Measurements from ENCODE around the gene MIS18BP1. TPM values are rescaled to one million over a fixed set of nuclear protein-coding genes. Genes with fewer than 3 reads are reported as not detected.

Gene MIS18BP1
- total and polyA plus RNA-seq, 9 of the 15 experiments (the other 6 are each of a cell fraction or from before 2014, with no cell fraction given) = 5.0 to 29.1 (median 19.1) TPM

DNA sequence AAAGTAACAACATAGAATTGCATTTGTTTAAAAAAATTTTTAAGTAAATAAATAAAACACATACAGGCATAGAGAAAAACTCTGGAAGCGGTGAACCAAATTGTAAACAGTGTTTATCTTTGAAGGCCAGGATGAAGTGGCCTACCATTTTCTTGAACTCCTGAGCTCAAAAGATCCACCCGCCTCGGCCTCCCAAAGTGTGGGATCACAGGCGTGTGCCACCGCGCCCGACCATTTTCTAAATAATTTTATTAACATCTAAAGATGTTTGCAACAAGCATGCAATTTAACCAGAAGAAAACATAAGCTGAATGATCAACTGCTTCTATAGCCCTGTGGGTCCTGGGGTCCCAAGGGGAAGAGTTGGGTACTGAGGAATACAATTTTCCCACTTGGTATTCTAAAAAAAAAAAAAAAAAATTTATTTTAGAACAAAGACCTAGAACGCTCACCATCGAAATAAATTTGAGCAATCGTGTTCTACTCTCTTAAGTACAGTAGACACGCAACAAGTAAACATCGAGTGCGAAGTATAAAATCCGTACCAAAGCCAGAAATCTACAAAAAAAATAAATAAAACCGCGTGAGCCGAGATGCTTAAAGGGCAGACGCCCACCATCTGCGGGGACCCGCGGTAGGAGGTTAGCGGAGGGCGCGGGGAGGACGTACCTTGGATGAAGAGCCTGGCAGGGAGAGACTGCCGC, 484 bp downstream of the MIS18BP1 start:
- ChIA-PET POLR2A (interaction anchor here (0.9 to 1.4 kb wide), 2 partner anchors 10 to 136 kb away, joined by 3 read pairs; no protein-coding TSS in a partner anchor), CTCF (ENCODE audit: low intra/inter-chr PET ratio) (interaction anchor here (0.5 kb wide), 1 partner anchor 374 kb away, joined by 3 read pairs; no protein-coding TSS in a partner anchor)
- under 1% methylated on average over 22 of the region's 26 CpGs for WGBS (ENCODE audit: insufficient coverage, low coverage, missing lambda C conversion rate)
- peak; percentile 37 for FAIRE-seq
- Histone ChIP-seq H3K4me3 (peak overlapping the region; percentile 81), H3K27me3 (ENCODE audit: control insufficient read depth in 2 of 2, insufficient read depth in 2 of 2, low read length in 2 of 2) (no peaks in the 10 kb centered on the region), H2AFZ (ENCODE audit: low read depth, low read length) (peak overlapping the region; percentile 85), H3K9ac (ENCODE audit: insufficient read depth in 1 of 2, low read depth in 2 of 2, low read length in 2 of 2) (peak overlapping the region; percentile 80 to 92), H4K20me1 (replicated peaks; ENCODE audit: control insufficient read depth, insufficient read depth, low read length) (no peaks in the 10 kb centered on the region), H3K27ac (ENCODE audit: extremely low read depth, low read depth, low read length) (peak overlapping the region; percentile 86), H3K79me2 (ENCODE audit: control insufficient read depth, insufficient read depth, low read length) (peaks cover 52% of the 10 kb centered on the region), H3K36me3 (ENCODE audit: control insufficient read depth, insufficient read depth, low read length) (no peaks in the 10 kb centered on the region), H3K4me1 (replicated peaks in 1 of 2; ENCODE audit: control insufficient read depth in 2 of 2, insufficient read depth in 2 of 2, low read length in 2 of 2) (peaks cover 7 to 12% of the 10 kb centered on the region in 2 experiments; a peak in 3 of 5 replicates), H3K9me1 (ENCODE audit: control insufficient read depth, insufficient read depth, low read length) (no peaks in the 10 kb centered on the region), H3K9me3 (replicated peaks; ENCODE audit: control insufficient read depth, insufficient read depth, low read depth, low read length) (peaks cover 6% of the 10 kb centered on the region; the same call in 1 of the 2 replicates), H3K4me2 (ENCODE audit: insufficient read depth, low read length) (peak overlapping the region; percentile 76)
- intact Hi-C loops (cut with micrococcal nuclease) (loop anchor here (1.0 to 5.0 kb wide), 3 partner anchors 118 to 339 kb away; partner anchors contain the start of genes FANCM, FKBP3, KLHL28 and TOGARAM1), in situ Hi-C loops (cut with MboI) (no loop called here)
- peak; percentile 52 for ATAC-seq
- peak in 1 of 4 experiments; percentile 39 for DNase-seq (ENCODE audit: extremely low read depth in 1 of 4, low spot score in 3 of 4)
- BruUV-seq (replicated peaks) = no TSS peak
- TF ChIP-seq POLR2H (tag; IDR thresholded peaks at IDR 0.05; ENCODE audit: low read depth) (peak; percentile 30; the same call in 1 of the 2 replicates), FOXJ3 (CRISPR knock-in tag; IDR thresholded peaks at IDR 0.05) (no peak), LEF1 (IDR thresholded peaks at IDR 0.05) (no peak), ZFX (CRISPR knock-in tag; IDR thresholded peaks at IDR 0.05) (peak; percentile 30; the same call in 1 of the 2 replicates), YY1 (IDR thresholded peaks at IDR 0.05; ENCODE audit: borderline replicate concordance in 1 of 3, control insufficient read depth in 1 of 3, extremely low read depth in 1 of 3, insufficient read depth in 3 of 3, insufficient read length in 1 of 3, insufficient replicate concordance in 2 of 3, low read depth in 1 of 3, low read length in 2 of 3) (peak in 1 of 3 experiments; percentile 14)
- TF ChIP-seq, protein P1, sequence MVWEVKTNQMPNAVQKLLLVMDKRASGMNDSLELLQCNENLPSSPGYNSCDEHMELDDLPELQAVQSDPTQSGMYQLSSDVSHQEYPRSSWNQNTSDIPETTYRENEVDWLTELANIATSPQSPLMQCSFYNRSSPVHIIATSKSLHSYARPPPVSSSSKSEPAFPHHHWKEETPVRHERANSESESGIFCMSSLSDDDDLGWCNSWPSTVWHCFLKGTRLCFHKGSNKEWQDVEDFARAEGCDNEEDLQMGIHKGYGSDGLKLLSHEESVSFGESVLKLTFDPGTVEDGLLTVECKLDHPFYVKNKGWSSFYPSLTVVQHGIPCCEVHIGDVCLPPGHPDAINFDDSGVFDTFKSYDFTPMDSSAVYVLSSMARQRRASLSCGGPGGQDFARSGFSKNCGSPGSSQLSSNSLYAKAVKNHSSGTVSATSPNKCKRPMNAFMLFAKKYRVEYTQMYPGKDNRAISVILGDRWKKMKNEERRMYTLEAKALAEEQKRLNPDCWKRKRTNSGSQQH (CRISPR knock-in tag; IDR thresholded peaks at IDR 0.05) = no peak
- TF ChIP-seq, protein P2, sequence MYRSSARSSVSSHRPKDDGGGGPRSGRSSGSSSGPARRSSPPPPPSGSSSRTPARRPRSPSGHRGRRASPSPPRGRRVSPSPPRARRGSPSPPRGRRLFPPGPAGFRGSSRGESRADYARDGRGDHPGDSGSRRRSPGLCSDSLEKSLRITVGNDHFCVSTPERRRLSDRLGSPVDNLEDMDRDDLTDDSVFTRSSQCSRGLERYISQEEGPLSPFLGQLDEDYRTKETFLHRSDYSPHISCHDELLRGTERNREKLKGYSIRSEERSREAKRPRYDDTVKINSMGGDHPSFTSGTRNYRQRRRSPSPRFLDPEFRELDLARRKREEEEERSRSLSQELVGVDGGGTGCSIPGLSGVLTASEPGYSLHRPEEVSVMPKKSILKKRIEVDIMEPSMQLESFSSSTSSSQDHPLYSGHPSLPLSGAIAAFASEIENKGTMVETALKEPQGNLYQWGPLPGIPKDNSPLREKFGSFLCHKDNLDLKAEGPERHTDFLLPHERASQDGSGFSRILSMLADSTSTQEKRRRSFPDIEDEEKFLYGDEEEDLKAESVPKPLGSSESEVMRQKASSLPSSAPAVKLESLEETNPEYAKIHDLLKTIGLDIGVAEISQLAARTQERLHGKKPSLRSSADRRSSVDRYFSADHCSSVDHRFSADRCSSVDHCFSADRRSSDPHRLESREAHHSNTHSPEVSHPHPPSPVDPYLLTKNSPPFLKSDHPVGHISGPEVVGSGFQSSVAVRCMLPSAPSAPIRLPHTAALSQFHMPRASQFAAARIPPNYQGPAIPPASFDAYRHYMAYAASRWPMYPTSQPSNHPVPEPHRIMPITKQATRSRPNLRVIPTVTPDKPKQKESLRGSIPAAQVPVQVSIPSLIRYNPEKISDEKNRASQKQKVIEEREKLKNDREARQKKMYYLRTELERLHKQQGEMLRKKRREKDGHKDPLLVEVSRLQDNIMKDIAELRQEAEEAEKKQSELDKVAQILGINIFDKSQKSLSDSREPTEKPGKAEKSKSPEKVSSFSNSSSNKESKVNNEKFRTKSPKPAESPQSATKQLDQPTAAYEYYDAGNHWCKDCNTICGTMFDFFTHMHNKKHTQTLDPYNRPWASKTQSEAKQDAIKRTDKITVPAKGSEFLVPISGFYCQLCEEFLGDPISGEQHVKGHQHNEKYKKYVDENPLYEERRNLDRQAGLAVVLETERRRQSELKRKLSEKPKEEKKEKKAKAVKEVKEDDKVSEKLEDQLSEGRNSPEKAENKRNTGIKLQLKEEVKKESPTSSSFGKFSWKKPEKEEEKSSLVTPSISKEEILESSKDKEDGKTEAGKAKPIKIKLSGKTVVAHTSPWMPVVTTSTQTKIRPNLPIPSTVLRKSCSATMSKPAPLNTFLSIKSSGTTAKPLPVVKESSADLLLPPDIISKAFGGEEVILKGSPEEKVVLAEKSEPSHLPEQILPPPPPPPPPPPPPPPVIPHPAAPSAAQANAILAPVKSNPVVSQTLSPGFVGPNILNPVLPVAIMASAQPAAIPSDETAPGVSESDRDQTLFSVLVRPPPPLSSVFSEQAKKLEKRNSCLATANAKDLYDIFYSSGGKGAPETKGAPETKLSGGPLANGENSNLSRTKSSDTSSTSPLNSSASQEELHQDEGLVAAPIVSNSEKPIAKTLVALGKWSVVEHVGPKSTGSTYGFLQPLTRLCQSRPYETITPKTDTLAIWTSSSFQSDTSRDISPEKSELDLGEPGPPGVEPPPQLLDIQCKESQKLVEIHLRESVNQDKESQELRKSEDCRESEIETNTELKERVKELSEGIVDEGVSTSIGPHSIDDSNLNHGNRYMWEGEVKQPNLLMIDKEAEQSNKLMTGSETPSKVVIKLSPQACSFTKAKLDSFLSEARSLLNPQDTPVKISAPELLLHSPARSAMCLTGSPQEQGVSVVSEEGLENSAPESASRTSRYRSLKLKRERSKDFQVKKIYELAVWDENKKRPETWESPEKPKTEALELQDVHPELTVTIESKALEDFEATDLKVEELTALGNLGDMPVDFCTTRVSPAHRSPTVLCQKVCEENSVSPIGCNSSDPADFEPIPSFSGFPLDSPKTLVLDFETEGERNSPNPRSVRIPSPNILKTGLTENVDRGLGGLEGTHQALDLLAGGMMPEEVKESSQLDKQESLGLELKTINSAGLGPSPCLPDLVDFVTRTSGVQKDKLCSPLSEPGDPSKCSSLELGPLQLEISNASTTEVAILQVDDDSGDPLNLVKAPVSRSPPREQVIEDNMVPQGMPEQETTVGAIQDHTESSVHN (IDR thresholded peaks at IDR 0.05; ENCODE audit: borderline replicate concordance in 1 of 2, low read depth in 1 of 2) = no peak

Data from K562 (cell line).